HS-5 (cell line): ENCODE data around the gene TOP1.

ENCODE experiments used
- DNase-seq: peaks from one replicate; pipeline ENCODE4 v3.0.0-alpha.2; 2012; ENCODE audit warnings: low read depth

Gene TOP1

DNA sequence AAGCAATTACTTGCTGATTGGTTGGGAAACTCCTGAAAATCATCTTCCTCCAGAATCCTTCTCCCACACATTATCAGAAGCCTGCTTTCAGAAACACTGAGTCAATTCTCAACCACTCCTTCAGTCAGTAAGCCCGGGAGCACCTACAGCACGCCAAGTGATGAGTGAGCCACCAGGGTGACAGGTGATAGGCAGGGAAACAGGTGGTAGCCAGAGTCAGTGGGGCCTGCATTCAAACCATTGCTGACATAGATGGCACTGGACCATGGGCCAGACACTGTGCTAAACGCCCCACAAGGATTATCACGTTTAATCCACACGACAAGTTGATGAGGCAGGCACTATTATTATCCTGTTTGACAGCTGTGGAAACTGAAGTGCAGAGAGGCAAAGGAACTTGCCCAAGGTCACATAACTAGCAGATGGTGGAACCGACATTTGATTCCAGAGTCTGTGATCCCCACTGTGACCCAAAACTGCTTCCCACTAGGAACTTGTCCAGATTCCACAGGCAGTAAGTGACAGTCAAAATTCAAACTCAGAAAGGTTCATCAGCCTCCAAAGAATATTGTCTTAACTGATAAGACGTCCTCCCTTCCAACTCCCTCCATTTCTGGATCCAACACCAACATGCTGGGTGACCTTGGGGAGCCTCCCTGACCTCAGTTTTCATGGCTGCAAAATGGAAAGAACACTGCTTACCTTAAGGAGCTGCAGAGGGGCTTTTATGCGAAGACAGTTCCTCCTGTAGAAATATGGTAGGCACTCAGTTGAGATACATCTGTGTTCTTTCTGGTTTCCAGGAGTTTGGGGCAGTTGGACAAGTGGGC lies 23.9 kb upstream of the TOP1 start:
- DNase-seq: no peak

DNA sequence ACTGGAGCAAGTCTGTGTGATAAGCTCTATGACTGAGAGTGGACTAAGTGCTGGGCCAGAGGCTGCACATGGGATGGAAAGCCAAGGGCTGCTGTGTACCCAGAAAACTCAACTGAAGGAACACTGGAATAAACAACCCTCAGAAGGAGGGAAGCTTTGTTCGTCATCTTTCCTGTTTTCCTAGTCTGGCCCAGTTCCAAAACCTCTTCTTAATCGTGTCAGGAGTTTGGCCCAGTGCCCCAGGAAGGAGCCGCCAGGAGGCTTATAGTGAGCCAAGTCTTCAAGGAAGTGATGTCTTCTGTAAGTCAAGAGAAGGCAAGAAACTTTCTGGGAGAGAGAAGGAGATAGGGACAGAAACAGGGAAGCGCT lies 23.3 kb upstream of the TOP1 start:
- peak; percentile 90 for DNase-seq

DNA sequence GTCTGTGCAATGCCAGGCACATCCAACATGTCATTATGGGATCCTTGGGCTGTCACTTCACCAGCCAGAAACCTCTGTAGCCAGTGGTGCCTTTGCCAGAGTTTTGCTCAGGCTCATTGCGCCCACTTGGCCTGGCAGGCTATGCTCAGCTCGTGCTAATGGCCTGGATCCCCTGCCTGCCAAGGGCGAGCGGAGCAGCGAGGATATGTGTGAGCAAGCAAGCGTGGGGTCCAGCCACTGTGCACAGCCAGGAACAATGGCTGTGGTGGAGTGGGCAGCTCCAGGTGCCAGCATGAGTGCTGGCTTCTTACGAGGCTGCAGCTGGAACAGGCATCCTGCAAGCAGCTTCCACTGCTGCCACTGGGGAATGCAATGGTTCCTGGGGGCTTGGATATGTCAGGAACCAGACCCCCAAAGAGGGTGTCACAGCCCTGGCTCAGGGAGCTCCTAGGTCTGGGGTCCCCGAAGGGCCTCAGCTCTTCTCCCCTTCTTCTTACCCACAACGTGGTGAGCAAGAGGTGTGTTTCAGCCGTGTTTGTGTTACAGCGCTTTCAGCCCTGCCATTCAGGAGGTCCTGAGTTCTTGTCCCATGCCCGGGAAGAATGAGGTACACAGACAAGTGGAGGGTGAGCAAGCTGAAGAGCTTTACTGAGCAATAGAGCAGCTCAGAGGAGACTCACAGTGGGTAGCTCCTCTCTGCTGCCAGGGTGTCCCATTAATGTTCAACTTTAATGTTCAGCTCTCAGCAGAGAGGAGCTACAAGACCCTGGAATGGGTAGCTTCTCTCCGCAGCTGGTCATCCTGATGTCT lies 22.3 kb upstream of the TOP1 start:
- no peak for DNase-seq

DNA sequence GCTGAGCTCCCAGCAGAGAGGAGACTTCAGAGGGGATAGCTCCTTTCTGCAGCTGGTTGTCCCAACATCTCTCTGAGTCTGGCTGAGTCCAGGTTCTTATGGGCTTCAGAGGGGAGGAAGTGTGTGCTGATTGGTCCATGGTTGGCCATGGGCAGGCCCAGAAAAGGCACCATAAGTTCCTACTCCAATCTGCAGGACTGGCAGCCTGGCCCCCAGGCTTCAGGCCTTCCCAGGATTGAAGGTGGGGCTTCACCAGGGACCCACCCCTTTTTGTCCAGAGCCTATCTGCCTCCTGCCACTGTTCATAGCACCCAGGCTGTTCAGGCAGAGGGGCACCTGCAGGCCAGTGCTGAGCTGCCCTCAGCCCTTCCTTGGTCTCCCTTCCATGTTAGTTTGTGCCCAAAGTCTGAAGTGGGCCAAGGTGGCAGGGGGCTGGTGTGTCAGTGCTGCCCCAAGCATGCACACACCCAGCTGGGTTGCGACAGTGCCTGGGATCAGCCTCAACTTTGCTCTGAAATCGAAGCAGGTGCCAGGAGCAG lies 21.6 kb upstream of the TOP1 start:
- no peak for DNase-seq

DNA sequence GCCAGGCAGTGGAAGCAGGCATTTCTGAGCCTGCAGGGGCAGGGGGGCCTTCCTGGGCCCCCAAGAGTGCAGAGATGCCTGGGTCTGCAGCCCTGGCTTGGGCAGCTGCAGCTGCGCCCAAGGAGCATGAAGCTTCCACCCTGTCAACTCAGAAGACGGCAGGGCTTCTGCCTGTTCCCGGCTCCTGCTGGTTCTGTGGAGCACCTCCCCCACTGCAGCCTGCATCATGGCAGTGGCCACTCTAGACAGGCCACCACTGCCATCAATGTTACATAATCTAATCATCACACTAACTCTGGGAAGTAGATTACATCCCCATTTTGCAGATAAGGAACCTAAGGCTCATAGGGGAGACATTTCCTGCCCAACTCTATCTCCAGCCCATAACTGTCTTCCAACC lies 21.1 kb upstream of the TOP1 start:
- no peak for DNase-seq

DNA sequence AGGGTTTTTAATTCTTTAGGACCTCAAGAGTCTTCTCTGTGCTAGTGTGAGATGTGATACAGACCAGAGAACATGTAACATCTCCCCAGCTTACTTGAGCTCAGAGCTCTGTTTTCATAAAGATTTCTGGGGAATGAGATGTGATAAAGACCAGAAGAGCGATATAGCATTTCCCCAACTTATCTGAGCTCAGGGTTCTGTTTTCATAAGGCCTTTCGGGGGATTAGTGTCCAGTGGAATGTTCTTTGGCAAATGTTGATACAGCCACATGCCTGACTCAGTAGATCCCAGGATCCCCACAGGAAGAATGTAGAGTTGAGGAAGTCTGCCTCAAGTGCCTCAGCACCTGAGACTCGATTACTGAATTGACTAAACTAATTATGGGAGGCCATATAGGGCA lies 18.7 kb upstream of the TOP1 start:
- DNase-seq: no peak

DNA sequence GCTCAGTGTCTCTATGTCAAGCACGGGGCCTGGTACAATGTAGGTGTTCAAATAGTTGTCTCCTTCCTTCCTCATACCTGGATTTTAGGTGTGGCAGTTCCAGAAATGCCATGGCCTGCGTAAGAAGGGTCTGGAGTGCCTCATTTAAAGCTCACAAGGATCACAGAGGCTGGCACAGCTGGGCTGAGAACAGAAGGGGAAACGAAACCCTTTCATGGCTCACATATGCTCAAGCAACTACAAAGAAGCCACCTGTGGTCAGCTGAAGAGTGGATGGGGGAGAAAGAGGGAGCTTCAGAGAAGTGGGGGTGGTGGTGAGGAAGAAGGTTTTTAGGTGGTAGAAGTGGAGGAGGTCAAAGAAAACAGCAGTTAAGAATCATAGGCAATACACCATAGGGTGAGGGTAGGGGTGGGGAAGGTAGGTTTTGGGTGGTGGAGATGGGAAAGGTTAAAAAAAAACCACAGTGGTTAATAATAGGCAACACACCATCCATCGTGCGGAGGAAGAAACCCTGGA lies 17.0 kb upstream of the TOP1 start:
- DNase-seq: no peak

DNA sequence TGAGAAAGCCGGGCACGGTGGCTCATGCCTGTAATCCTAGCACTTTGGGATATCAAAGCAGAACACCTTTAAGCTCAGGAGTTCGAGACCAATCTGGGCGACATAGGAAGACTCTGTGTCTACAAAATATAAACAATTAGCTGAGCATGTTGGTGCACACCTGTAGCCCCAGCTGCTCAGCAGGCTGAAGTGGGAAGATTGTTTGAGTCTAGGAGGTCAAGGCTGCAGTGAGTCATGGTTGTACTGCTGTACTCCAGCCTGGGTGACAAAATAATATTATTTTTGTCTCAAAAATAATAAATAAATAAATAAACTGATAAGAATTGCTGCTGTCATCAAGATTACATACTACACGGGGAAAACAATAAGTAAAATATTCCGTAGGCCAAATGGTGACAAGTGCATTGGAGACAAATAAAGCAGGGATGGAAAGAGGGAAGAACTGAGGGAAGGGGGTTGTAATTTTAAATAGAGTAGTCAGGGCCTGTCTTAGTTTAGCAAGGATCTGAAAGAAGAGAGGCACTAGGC lies 14.0 kb upstream of the TOP1 start:
- DNase-seq: no peak

DNA sequence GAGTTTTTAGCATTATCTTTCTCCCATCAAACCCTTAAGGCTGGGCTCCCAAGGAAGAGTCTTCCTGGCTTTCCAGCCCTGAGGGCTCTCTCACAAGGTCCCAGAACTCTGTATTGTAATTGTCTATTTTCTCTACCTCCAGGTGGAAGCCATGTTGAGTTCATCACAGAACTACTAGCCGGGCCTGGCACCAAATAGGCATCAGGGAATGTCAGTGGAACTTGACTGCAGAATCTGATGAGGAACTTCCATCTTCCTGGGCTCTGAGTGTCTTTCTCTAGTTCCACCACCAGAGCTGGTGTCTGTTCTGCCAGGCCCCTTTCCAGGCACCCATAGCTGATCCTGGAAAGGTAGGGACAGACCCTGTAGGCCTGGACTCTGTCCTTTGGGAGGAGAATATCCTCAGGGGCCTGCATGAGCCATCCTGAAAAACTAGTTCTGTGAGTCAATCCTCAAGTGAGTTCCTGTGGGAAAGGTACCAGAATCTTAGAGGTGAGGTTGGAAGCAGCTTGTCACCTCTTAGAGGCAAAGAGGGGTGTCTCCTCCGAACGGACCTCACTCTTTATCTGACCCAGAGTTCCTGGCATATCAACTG lies 11.1 kb upstream of the TOP1 start:
- DNase-seq: no peak

DNA sequence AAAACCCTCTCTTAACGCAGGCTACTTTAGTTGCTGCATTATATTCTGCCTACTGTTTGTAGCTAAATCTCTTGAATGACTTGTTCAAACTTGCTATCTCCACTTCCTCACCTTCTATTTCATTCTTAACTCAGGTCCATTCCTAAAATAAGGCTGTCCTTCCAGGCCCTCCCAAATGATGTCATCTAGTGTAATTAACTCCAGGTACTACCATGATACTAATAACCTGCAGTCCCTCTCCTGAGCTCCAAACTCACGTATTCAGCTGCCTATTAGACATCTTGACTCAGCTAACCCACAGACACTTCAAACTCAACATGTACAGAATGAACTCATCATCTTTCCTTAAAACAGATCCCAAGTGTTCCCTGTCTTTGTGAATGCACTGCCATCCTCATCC lies 10.5 kb upstream of the TOP1 start:
- no peak for DNase-seq

DNA sequence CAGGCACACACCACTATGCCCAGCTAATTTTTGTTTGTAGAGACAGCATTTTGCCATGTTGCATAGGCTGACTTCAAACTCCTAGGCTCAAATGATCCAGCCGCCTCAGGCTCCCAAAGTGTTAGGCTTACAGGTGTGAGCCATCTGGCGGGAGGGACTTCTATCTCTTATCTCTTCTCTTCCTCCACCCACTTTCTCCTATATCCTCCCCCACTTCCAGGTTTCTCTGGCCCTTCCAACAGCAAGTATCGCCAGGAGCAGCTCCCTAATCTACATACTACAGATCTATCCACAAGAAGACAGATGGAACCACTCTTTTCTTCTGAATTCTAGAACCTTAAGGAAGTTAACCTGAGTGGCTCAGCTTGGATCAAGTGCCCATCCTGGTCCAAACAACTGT lies 5.1 kb upstream of the TOP1 start:
- DNase-seq: no peak

DNA sequence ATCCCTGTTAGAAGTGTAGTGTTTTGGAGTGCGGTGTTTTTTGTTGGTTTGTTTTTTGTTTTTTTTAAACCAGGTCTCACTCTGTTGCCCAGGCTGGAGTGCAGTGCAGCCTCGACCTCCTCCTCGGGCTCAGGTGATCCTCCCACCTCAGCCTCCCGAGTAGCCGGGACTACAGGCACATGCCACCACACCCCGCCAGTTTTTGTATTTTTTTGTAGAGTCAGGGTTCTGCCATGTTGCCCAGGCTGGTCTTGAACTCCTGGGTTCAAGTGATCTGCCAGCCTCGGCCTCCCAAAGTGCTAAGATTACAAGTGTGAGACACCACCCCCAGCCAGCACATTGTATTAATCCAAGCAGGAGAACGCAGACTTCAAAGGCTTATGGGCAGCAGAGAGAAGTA lies 1.3 kb upstream of the TOP1 start:
- no peak for DNase-seq

DNA sequence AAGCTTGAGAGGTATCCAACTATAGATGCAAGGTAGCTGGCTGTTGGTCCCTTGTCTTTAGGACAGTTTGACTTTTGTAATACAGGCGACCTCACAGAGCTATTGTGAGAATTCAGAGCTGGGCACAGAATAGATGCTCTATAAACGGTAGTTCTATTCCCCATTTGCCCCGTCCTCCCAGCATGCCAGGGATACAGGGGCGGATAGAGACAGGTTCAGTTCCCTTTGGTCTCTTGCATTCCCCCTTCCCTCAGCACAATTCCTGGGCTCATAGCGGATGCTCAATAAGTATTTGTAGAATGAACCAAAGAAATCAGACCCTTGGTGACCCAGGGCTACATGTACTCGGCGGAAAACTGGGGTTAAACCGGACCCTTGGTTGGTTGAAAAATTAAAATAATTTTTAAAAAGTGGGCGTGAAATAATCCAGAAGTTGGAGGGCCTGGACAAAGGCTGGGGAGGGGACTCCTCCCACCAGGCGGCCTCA lies 707 bp upstream of the TOP1 start:
- no peak for DNase-seq

DNA sequence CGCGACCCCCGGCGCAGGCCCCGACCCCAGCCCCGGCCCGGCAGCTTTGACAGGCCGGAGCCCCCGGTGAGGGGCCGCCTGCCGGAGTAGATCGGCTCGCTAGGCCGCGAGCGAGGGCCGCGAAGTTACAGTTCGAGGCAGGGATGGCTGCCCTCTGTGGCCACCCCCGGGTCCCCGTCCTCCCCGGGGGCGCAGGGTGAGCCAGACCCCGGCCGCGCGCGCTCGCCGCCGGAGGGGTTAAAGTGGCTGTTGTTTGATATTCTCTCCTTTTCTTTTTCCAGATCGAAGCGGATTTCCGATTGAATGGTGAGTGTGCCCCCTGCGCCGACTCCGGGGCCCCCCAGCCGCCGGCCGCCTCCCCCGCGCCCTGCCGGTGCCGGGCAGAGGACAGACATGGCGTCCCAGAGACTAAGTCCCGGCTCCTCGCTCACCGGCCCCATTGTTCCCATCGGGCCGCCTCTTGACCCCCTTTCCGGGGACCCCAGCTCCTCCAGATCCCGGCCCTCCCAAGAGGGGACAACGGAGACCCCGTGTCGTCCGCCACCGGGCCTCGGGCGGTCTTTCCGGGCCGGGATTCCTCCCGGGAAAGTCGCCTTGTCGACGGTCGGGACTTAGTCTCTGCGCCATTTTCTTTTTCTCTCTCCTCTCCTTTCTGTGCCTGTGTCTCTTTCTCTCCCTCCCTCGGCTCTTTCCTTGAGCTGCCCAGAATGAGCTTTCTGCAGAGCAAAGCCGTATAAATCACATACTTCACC lies 704 bp downstream of the TOP1 start:
- no peak for DNase-seq

DNA sequence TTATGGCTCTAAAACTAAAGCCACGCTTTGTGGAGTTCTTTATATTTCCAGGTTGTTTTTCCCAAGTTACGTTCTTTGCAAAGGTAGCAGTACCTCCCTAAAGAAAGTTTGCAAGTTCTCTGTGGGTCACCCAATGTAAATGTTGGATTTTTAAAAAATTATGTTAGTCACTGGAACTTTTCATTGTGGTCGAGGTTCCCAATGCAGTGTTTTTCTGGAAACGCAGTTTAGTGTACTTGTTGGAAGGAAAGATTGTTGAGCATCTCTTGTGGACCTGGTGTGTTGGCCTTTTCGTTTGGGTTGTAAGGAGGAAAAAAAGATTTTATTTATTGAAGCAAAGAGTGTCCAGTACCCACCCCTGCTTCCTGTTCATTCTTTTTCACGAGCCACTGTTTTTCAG lies 1.4 kb downstream of the TOP1 start:
- DNase-seq: no peak

DNA sequence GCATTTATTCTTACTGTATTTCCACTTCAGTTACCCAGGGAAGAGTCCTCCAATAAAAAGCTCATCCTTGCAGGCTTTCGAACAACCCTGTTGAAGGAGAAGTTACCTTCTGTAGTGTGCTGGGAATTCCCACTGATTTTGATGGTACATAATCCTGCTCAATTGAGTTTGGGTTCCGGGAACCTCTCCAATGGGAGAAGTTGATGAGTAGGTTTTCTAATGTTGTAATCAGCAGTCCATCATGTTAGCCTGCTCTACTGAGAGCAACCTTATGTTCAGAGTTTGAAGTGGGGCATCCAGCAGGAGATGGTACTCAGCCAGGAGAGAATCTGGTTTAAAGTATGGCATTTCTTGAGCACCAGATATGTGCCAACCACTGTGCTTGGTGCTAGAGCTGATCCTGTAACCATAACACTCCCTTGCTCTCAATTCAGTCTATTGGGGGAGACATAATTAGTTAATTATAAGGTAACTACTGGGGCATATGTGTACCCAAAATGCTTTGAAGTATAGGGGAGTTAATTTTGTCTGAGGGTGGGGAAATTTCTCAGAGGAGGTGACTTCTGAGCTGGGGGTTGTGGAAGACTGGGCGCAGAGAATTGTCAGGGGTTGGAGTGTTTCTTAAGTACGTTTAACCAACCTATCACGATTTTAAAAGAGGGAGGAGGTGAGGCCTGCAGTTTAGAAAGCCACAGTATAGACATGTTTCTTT lies 2.1 kb downstream of the TOP1 start:
- DNase-seq: no peak

DNA sequence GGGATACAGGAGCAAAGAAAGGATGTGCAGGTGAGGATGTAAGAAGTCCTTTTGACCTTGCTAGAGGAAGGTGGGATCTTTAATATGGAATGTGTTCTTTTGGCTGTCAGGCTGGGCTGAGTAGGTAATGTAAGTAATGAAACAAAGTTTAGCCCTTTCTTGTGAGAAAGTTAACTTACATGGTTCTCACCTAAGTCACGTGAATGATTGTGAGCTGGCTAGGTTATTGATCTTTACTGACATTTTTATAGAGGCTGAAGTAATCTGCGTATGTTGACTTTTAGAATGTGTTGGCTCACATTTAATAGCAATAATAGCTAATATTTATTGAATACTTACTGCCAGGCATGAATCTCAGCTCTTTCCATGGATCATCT lies 2.6 kb downstream of the TOP1 start:
- no peak for DNase-seq

DNA sequence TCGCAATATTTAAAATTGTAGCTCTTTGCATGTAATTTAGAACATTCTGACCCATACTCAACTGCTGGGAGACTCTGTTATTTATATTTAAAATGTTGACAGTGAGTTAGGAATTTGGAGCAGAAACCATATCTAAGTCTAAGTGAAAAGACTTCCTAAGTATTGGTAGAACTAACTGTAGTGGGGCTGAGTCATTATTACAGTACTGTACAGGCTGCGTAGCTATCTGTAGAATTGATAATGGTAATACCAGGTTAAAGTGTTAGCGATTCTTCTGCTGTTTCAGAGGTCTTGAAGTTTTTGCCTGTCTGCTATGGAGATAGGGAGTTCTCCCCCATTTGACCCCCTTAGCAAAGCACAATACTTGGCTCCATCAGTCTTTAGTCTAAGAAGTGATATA lies 3.6 kb downstream of the TOP1 start:
- DNase-seq: no peak

DNA sequence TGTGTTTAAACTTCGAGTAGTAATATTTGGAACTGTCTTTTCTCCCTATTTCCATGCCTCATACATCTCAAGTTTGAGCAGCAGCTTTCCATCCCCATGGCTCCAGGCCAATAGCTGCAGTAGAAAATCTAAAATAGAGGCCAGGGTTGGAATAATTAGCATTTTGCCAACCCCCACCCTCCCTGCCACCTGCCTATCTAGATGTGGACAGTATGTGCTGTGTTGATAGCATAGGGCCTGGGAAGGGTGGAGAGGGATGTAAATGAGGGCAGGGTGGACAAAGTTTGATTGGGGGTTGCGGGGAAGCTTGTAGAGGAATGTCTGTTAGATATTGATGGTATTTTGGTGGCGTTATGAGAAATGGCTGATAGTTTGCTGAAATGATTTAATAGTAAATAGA lies 5.6 kb downstream of the TOP1 start:
- no peak for DNase-seq

DNA sequence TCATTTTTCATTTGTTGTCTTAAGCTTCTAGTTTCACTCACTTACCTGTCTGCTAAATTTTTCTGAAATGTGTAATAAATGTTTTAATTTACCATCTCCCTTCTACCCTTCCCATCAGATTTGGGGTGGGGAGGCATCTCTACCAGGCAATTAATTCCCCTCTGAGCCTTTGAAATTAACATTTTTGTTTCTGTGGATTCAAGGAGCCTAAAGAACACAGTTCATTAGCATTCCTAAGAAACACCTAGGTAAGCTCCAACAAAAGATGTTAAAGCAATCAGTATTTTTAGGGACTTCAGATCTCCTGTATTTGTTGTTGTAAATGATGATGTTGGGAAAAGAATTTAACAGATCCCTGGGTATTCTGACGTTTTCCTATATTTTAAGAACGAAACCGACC lies 6.6 kb downstream of the TOP1 start:
- no peak for DNase-seq

DNA sequence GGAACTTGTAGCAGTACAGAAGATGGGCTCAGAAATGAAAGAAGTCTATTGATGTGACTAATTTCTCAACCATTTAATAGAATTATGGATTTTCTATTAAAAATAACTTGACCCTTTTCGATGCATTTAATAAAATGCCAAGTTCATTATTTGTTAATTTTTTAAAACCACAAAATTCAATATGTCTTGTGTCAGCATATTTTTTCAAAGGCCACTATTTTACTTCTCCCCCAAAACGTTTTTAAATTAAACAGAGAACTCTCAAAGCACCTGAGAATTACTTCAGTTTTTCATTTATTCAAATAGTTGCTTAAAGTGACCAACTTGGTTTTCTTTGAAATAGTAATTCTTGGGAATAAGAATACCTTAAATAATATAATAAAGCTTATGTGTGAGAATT lies 8.6 kb downstream of the TOP1 start:
- no peak for DNase-seq
